K562 (cell line): Measurements from ENCODE around the gene ODAD4. TPM values are rescaled to one million over a fixed set of nuclear protein-coding genes. Genes with fewer than 3 reads are reported as not detected.
A peak's percentile ranks its signal among the peaks of the same experiment; 100 is the strongest.

Experiments used
- ATAC-seq: fragments of 200-7000 bp; cut with Tn5 transposase; 3 replicates; pipeline ENCODE4 v1.9.1; 2020; ENCODE audit warnings: moderate library complexity
- BruUV-seq: library from RNA; stranded (reverse); fragments of 400-500 nt; replicated peaks from 2 replicates; lab custom pipeline; 2021; lab: Mats Ljungman, UMichigan
- CTCF ChIA-PET: fragments of 300-600 bp; formaldehyde crosslinking; extraction: SDS; loops from one replicate; lab custom pipeline; 2021; ENCODE audit warnings: low intra/inter-chr PET ratio; lab: Yijun Ruan, JAX
- POLR2A ChIA-PET: fragments of 300-600, 350-650 bp; sonication (Branson Sonifier 250); formaldehyde crosslinking; extraction: SDS; loops from one replicate; lab custom pipeline; 2021; ENCODE audit warnings: antibody characterized with exemption, inconsistent platforms; lab: Yijun Ruan, JAX
- DNase-seq, 4 experiments: peaks; one replicate each; pipeline versions ENCODE4 v3.0.0 to v3.0.0-alpha.2; 2011 to 2018; ENCODE audit warnings: low spot score in 3 of 4, mixed read lengths in 3 of 4; ENCODE audit errors: extremely low read depth in 1 of 4
- FAIRE-seq: peaks from 2 replicates; lab custom pipeline; 2011; peaks lifted over from hg19 to GRCh38; lab: Jason Lieb, UNC
- H2AFZ ChIP-seq: 2 replicates; pipeline ENCODE4 v1.6.0; 2011; ENCODE audit warnings: low read depth, low read length, control low read depth, inconsistent platforms
- H3K27ac ChIP-seq: fragments of 200-600 bp; 3 replicates; pipeline ENCODE4 v1.8.0; 2011; ENCODE audit warnings: low read depth, mild to moderate bottlenecking, control low read depth, inconsistent platforms, low read length, moderate library complexity, mixed read lengths; ENCODE audit errors: extremely low read depth
- H3K27me3 ChIP-seq, 2 experiments: fragments of 300-600 bp in 1 of 2; 2 replicates in 1 of 2; 3 replicates in 1 of 2; pipeline versions ENCODE4 v1.6.0 to v1.8.0; 2011; ENCODE audit warnings: inconsistent platforms in 2 of 2, low read length in 2 of 2, mild to moderate bottlenecking in 1 of 2, mixed read lengths in 1 of 2, moderate library complexity in 1 of 2; ENCODE audit not compliant: control insufficient read depth in 2 of 2, insufficient read depth in 2 of 2
- H3K36me3 ChIP-seq: fragments of 300-600 bp; 3 replicates; pipeline ENCODE4 v1.8.0; 2011; ENCODE audit warnings: mild to moderate bottlenecking, low read length, inconsistent platforms; ENCODE audit not compliant: control insufficient read depth, insufficient read depth
- H3K4me1 ChIP-seq, 2 experiments: fragments of 200-600 bp in 1 of 2; replicated peaks in 1 of 2; 2 replicates in 1 of 2; 3 replicates in 1 of 2; pipeline versions ENCODE4 v1.5.1 to v1.8.0; 2011; ENCODE audit warnings: inconsistent platforms in 2 of 2, low read length in 2 of 2, mild to moderate bottlenecking in 1 of 2, mixed read lengths in 1 of 2, moderate library complexity in 1 of 2; ENCODE audit not compliant: control insufficient read depth in 2 of 2, insufficient read depth in 2 of 2
- H3K4me2 ChIP-seq: 2 replicates; pipeline ENCODE4 v1.6.1; 2011; ENCODE audit warnings: low read length, control low read depth, inconsistent platforms, mixed read lengths; ENCODE audit not compliant: insufficient read depth
- H3K4me3 ChIP-seq: fragments of 200-600 bp; sonication (generic), shearing (Covaris generic); 2 replicates; pipeline ENCODE4 v1.5.1; 2016; ENCODE audit warnings: control low read depth, inconsistent platforms
- H3K79me2 ChIP-seq: fragments of 200-600 bp; 3 replicates; pipeline ENCODE4 v1.8.0; 2011; ENCODE audit warnings: low read length, inconsistent platforms; ENCODE audit not compliant: control insufficient read depth, insufficient read depth
- H3K9ac ChIP-seq, 2 experiments: 2 replicates each; pipeline versions ENCODE4 v1.6.0 to v1.6.1; 2011; ENCODE audit warnings: low read depth in 2 of 2, low read length in 2 of 2, control low read depth in 1 of 2, inconsistent platforms in 1 of 2, mild to moderate bottlenecking in 1 of 2, mixed read lengths in 1 of 2; ENCODE audit not compliant: insufficient read depth in 1 of 2
- H3K9me1 ChIP-seq: one replicate; pipeline ENCODE4 v1.6.0; 2011; ENCODE audit warnings: inconsistent platforms, mild to moderate bottlenecking, low read length, moderate library complexity; ENCODE audit not compliant: control insufficient read depth, insufficient read depth
- H3K9me3 ChIP-seq: replicated peaks from 2 replicates; pipeline ENCODE4 v1.5.1; 2011; ENCODE audit warnings: low read depth, low read length, inconsistent platforms; ENCODE audit not compliant: control insufficient read depth, insufficient read depth
- H4K20me1 ChIP-seq: replicated peaks from 2 replicates; pipeline ENCODE4 v1.6.1; 2011; ENCODE audit warnings: low read length, inconsistent platforms, mixed read lengths; ENCODE audit not compliant: control insufficient read depth, insufficient read depth
- BMI1 ChIP-seq: fragments of 150-350 bp; IDR thresholded peaks from 2 replicates; pipeline ENCODE4 v1.6.1; 2014; ENCODE audit warnings: low read length
- FOXK1 ChIP-seq: sonication (generic); formaldehyde crosslinking; IDR thresholded peaks from 2 replicates; pipeline ENCODE4 v1.8.0; 2022; ENCODE audit warnings: missing genetic modification reagents, mild to moderate bottlenecking, borderline replicate concordance
- MED1 ChIP-seq: sonication (generic); formaldehyde crosslinking; IDR thresholded peaks from 2 replicates; pipeline ENCODE4 v1.8.1; 2023; ENCODE audit warnings: missing genetic modification reagents, borderline replicate concordance
- MYNN ChIP-seq, 2 experiments: sonication (generic); formaldehyde crosslinking in 1 of 2; IDR thresholded peaks; 2 replicates each; pipeline versions ENCODE4 v1.5.0 to v1.6.1; 2016 to 2020; ENCODE audit warnings: antibody characterized with exemption in 1 of 2, missing genetic modification reagents in 1 of 2
- RBM25 ChIP-seq: fragments of 200-400 bp; formaldehyde crosslinking; IDR thresholded peaks from 2 replicates; pipeline ENCODE4 v1.6.1; 2018; ENCODE audit warnings: low read length, low read depth, moderate library complexity; ENCODE audit not compliant: severe bottlenecking
- SMAD4 ChIP-seq: fragments of 250-450 bp; sonication (Bioruptor Pico); conservative IDR thresholded peaks from 2 replicates; pipeline ENCODE4 v1.8.0; 2021; ENCODE audit warnings: inconsistent platforms, mild to moderate bottlenecking, moderate library complexity
- SMC3 ChIP-seq: conservative IDR thresholded peaks from 2 replicates; pipeline ENCODE4 v1.6.1; 2011; ENCODE audit warnings: low read depth, low read length, improper control_type of control experiment; ENCODE audit not compliant: insufficient read depth
- ZBTB17 ChIP-seq: fragments of 450-650 bp; formaldehyde crosslinking; IDR thresholded peaks from 2 replicates; pipeline ENCODE4 v1.4.0; 2020; ENCODE audit warnings: mild to moderate bottlenecking
- ZNF23 ChIP-seq: fragments of 250-450 bp; sonication (Bioruptor Pico); IDR thresholded peaks from 2 replicates; pipeline ENCODE4 v1.4.0; 2020; ENCODE audit warnings: mild to moderate bottlenecking
- ZNF57 ChIP-seq: fragments of 450-650 bp; formaldehyde crosslinking; IDR thresholded peaks from 2 replicates; pipeline ENCODE4 v1.4.0; 2020; ENCODE audit warnings: mild to moderate bottlenecking, moderate library complexity
- WGBS: fragments of 100-300 bp; shearing (Covaris generic); methylation state at CpG from one replicate; pipeline ENCODE4 v1.1.6; 2016; ENCODE audit warnings: low coverage, mixed read lengths; ENCODE audit not compliant: insufficient coverage; ENCODE audit errors: missing lambda C conversion rate; 5-methylcytosine and 5-hydroxymethylcytosine counted together
- in situ Hi-C: fragments of 300-500 bp; cut with MboI; formaldehyde crosslinking; loops from 4 replicates; pipeline ENCODE4 v1.15.0; 2018; ENCODE audit warnings: inconsistent platforms, mixed read lengths
- intact Hi-C: fragments of 100-400 bp; cut with micrococcal nuclease; formaldehyde crosslinking; loops from 2 replicates; pipeline ENCODE4 v1.14.2; 2022
- polyA plus RNA-seq, 8 experiments: library from polyadenylated mRNA; depleted of rRNA in 4 of 8; stranded (reverse) in 5 of 8; unstranded in 3 of 8; fragments of >200 nt; fragmentation: Nextera tagmentation in 2 of 8; fragmentation: Illumina TruSeq in 1 of 8; extraction: Ambion mirVana in 2 of 8; extraction: Trizol in 1 of 8; gene quantifications; 2 replicates each; pipeline versions ENCODE4 v1.2.1 to v1.2.3, GENCODE V29; 2011 to 2014; ENCODE audit warnings: inconsistent platforms in 1 of 8, missing spikeins in 1 of 8
- total RNA-seq, 7 experiments: library from RNA; depleted of rRNA in 6 of 7; stranded (reverse); fragments of >200 nt in 6 of 7; fragmentation: Illumina TruSeq in 2 of 7; extraction: Trizol in 2 of 7; gene quantifications; 2 replicates each; pipeline versions ENCODE4 v1.2.1 to v1.2.3, GENCODE V29; 2011 to 2021; ENCODE audit warnings: low replicate concordance in 1 of 7
- TF ChIP-seq, protein P1 (sequence below), 2 experiments: IDR thresholded peaks; 2 replicates each; pipeline ENCODE4 v1.6.1; 2011; ENCODE audit warnings: borderline replicate concordance in 1 of 2, control low read depth in 1 of 2, low read depth in 1 of 2, low read length in 1 of 2, mild to moderate bottlenecking in 1 of 2, mixed read lengths in 1 of 2, moderate library complexity in 1 of 2; ENCODE audit not compliant: insufficient read depth in 1 of 2, insufficient read length in 1 of 2, poor library complexity in 1 of 2, severe bottlenecking in 1 of 2; ENCODE audit errors: extremely low read depth in 1 of 2
- TF ChIP-seq, protein P2 (sequence below): fragments of 450-650 bp; formaldehyde crosslinking; IDR thresholded peaks from 2 replicates; pipeline ENCODE4 v1.4.0; 2020; ENCODE audit warnings: mild to moderate bottlenecking, moderate library complexity
- TF ChIP-seq, protein P3 (sequence below): fragments of 150-350 bp; IDR thresholded peaks from 2 replicates; pipeline ENCODE4 v1.6.1; 2014; ENCODE audit warnings: low read depth, mild to moderate bottlenecking, low read length, borderline replicate concordance
- TF ChIP-seq, protein P4 (sequence below): sonication (generic); formaldehyde crosslinking; IDR thresholded peaks from 2 replicates; pipeline ENCODE4 v1.4.0; 2020; ENCODE audit warnings: mild to moderate bottlenecking, missing genetic modification reagents

The ODAD4 gene
- total and polyA plus RNA-seq, 9 of the 15 experiments (the other 6 are each of a cell fraction or from before 2014, with no cell fraction given): 0.09 to 0.98 (median 0.51) TPM

DNA sequence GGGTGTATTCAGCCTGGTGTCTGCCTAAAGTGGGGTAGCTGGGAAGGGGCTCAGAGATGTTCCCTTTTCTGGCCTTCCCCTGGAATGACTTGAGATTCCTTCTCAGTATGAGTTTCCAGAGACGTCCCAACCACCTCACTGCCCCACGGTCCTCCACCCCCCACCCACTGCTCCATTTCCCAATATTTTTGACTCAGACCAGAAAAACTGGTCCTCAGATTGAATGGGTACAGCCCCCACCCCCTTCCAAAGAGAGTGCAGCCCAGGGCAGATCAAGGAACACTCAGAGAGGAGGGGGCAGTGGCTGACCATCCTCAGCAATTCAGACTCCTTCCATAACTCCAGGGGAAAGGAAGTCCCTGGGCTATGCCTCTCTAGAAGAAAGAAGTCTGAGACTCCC, 14.9 kb upstream of the ODAD4 start:
- TF ChIP-seq SMAD4 (CRISPR knock-in tag) (no peak), MED1 (no peak), SMC3 (no peak), MYNN (IDR thresholded peaks at IDR 0.05) (no peak), MYNN (CRISPR knock-in tag; IDR thresholded peaks at IDR 0.05) (no peak), RBM25 (no peak), FOXK1 (CRISPR knock-in tag) (no peak), ZBTB17 (CRISPR knock-in tag) (no peak), BMI1 (no peak), ZNF57 (CRISPR knock-in tag) (no peak), ZNF23 (CRISPR knock-in tag) (no peak)
- TF ChIP-seq, protein P1, sequence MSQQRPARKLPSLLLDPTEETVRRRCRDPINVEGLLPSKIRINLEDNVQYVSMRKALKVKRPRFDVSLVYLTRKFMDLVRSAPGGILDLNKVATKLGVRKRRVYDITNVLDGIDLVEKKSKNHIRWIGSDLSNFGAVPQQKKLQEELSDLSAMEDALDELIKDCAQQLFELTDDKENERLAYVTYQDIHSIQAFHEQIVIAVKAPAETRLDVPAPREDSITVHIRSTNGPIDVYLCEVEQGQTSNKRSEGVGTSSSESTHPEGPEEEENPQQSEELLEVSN (IDR thresholded peaks at IDR 0.05; ENCODE audit: borderline replicate concordance in 1 of 2, extremely low read depth in 1 of 2, insufficient read depth in 1 of 2, insufficient read length in 1 of 2, low read depth in 1 of 2, low read length in 1 of 2, poor library complexity in 1 of 2, severe bottlenecking in 1 of 2): no peak
- TF ChIP-seq, protein P2, sequence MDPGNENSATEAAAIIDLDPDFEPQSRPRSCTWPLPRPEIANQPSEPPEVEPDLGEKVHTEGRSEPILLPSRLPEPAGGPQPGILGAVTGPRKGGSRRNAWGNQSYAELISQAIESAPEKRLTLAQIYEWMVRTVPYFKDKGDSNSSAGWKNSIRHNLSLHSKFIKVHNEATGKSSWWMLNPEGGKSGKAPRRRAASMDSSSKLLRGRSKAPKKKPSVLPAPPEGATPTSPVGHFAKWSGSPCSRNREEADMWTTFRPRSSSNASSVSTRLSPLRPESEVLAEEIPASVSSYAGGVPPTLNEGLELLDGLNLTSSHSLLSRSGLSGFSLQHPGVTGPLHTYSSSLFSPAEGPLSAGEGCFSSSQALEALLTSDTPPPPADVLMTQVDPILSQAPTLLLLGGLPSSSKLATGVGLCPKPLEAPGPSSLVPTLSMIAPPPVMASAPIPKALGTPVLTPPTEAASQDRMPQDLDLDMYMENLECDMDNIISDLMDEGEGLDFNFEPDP: no peak
- TF ChIP-seq, protein P3, sequence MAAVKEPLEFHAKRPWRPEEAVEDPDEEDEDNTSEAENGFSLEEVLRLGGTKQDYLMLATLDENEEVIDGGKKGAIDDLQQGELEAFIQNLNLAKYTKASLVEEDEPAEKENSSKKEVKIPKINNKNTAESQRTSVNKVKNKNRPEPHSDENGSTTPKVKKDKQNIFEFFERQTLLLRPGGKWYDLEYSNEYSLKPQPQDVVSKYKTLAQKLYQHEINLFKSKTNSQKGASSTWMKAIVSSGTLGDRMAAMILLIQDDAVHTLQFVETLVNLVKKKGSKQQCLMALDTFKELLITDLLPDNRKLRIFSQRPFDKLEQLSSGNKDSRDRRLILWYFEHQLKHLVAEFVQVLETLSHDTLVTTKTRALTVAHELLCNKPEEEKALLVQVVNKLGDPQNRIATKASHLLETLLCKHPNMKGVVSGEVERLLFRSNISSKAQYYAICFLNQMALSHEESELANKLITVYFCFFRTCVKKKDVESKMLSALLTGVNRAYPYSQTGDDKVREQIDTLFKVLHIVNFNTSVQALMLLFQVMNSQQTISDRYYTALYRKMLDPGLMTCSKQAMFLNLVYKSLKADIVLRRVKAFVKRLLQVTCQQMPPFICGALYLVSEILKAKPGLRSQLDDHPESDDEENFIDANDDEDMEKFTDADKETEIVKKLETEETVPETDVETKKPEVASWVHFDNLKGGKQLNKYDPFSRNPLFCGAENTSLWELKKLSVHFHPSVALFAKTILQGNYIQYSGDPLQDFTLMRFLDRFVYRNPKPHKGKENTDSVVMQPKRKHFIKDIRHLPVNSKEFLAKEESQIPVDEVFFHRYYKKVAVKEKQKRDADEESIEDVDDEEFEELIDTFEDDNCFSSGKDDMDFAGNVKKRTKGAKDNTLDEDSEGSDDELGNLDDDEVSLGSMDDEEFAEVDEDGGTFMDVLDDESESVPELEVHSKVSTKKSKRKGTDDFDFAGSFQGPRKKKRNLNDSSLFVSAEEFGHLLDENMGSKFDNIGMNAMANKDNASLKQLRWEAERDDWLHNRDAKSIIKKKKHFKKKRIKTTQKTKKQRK: no peak
- TF ChIP-seq, protein P4, sequence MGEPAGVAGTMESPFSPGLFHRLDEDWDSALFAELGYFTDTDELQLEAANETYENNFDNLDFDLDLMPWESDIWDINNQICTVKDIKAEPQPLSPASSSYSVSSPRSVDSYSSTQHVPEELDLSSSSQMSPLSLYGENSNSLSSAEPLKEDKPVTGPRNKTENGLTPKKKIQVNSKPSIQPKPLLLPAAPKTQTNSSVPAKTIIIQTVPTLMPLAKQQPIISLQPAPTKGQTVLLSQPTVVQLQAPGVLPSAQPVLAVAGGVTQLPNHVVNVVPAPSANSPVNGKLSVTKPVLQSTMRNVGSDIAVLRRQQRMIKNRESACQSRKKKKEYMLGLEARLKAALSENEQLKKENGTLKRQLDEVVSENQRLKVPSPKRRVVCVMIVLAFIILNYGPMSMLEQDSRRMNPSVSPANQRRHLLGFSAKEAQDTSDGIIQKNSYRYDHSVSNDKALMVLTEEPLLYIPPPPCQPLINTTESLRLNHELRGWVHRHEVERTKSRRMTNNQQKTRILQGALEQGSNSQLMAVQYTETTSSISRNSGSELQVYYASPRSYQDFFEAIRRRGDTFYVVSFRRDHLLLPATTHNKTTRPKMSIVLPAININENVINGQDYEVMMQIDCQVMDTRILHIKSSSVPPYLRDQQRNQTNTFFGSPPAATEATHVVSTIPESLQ (CRISPR knock-in tag): no peak
- TF ChIP-seq, all 486 proteins: peak for 0
- BruUV-seq: no TSS peak
- CTCF ChIA-PET: interaction anchor here (0.6 kb wide), 1 partner anchor 268 kb away, joined by 4 read pairs; no protein-coding TSS in a partner anchor
- peaks cover 41% of the 10 kb centered on the region in 2 experiments for H3K4me1 ChIP-seq
- POLR2A ChIA-PET: interaction anchor here (1.0 kb wide), 2 partner anchors 11 to 50 kb away, joined by 3 read pairs; partner anchors contain the start of gene KLHL11
- peaks cover 68% of the 10 kb centered on the region for H3K36me3 ChIP-seq
- 0 out of 2 replicates have a peak overlapping the region, but pooled peaks have one; percentile 41 for H3K4me2 ChIP-seq
- in situ Hi-C loops (no loop called here), intact Hi-C loops (loop anchor here (5.0 kb wide), 1 partner anchor 42 kb away; no protein-coding TSS in a partner anchor)
- WGBS: 50% methylated on average over 2 of the region's 2 CpGs
- FAIRE-seq (no peak), ATAC-seq (no peak), DNase-seq (no peak)
- H2AFZ ChIP-seq: no peak overlapping the region
- no peak overlapping the region for H3K27ac ChIP-seq
- peaks cover 25% of the 10 kb centered on the region for H4K20me1 ChIP-seq
- peaks cover 10% of the 10 kb centered on the region for H3K9me1 ChIP-seq
- no peaks in the 10 kb centered on the region for H3K27me3 ChIP-seq
- no peaks in the 10 kb centered on the region for H3K9me3 ChIP-seq
- peaks cover 68% of the 10 kb centered on the region for H3K79me2 ChIP-seq
- H3K4me3 ChIP-seq: no peak overlapping the region
- peak overlapping the region; percentile 27 to 73; a peak in 3 of 4 replicates for H3K9ac ChIP-seq
